Stimulated activated CD8-positive, alpha-beta memory T cell treated with anti-CD3 and anti-CD28 coated beads, Interleukin-4, amount 100 ng/mL, for 24 hours (primary cell): ENCODE results near the gene C1QTNF8.

Experiments
- DNase-seq: peaks from one replicate; pipeline ENCODE4 v3.0.0-alpha.2; 2020; ENCODE audit warnings: low read depth

The C1QTNF8 gene

DNA sequence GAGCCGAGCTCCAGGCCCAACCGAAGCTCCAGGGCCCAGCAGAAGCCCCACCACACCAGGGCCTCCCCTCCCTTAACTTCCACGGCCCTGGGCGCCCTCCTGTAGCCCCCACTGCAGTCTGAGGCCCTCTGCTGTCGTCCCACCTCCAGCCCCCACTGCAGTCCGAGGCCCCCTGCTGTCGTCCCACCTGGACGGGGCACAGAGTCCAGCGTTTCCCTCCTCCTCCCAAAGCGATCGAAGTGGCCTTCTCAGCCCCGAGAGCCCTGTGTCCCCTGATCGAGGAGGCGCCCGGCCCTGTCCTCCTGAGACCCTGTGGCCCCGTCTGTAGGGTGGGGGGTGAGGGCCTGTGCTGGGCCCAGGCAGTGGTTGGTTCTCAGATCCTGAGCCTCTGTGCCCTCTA lies 31.1 kb upstream of the C1QTNF8 start:
- no peak for DNase-seq

DNA sequence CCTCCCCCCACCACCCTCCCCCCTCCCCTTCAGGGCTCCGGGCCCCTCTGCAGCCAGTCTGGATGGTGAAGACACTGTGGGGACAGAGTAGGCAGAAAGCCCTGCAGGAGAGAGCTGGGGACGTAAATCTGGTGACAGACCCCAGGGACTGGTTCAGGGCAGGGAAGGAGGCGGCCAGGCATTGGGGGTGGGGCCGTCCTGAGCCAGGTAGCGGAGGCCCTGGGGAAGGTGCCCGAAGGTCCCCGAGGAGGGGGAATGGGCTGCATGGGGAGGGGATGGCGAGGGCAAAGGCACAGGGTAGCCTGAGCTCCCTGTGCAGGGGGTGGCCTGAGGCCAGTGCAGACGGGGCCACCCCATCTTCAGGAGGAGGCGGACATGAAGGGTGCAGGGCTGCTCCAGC lies 30.5 kb upstream of the C1QTNF8 start:
- DNase-seq: no peak

DNA sequence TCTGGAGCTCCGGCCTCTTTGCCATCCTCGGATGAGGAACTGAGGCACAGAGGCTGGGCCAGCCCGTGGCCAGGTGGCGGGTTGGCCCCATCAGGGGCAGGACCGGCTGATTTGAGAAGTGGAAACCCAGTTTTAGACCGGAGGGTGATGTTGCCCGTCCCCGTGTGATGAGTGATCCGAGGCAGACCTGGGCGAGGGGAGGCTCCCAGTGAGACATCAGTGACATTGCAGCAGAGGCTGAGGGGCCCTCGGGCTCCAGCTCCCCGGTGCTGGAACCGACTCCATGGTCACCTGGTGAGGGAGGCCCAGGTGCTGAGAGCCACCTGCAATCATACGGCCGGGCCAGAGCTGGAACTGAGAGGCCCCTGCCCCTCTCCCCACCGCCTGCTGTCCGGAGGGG lies 30.0 kb upstream of the C1QTNF8 start:
- DNase-seq: no peak

DNA sequence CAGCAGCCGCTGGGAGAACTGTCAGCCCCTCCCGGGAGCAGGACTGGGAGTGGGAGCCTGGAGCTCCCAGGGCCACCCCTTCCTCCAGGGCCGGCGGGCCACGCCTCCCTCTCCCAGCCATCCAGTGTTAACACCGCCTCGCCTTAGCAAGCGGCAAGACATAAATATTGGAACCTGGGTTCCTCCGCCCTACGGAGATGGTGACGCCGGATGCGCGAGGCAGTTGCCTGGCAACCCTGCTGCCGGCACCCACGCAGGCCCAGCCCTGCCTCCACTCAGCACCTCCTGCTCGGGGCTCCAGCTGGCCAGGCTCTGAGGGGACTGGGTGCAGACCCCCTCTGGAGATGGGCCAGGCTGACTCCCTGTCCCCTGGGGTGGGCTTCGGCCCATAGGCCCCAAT lies 29.4 kb upstream of the C1QTNF8 start:
- peak; percentile 8 for DNase-seq

DNA sequence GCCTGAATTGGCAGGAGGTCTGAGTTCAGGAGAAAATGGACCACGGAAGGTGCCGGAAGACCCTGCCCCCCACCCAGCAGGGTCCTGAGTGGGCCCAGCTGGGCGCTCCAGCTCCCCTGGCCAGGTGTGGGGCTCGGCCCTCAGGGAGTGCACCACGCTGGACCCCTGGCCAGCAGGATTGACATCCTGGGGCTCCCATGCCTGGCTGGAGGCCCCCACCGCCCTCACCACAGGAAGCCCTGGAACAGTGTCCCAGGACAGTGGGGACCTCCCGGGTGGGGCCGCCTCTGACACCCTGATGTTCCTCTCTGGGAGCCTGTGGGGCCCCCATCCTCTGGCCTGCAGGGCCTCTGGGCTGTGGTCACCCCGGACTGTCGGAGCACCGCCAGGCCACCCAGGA lies 28.8 kb upstream of the C1QTNF8 start:
- no peak for DNase-seq

DNA sequence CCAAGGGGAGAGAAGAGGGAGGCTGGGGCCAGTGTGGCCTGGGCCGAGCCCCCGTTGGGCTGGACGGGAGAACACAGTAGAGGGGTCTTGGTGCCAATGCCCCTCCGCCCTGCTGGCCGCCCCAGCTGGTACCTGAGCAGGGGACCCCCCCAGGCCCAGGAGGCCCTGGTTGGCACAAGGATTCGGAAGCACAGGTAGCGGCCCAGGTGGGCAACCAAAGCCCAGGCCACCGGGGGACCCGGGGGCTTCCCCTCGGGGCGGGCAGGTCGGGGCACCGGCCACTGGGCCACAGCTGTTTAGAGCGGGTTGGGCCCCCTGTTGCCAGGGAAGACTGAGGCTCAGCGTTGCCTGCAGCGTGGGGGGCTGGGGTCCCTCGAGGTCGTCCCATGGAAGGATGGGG lies 28.2 kb upstream of the C1QTNF8 start:
- no peak for DNase-seq

DNA sequence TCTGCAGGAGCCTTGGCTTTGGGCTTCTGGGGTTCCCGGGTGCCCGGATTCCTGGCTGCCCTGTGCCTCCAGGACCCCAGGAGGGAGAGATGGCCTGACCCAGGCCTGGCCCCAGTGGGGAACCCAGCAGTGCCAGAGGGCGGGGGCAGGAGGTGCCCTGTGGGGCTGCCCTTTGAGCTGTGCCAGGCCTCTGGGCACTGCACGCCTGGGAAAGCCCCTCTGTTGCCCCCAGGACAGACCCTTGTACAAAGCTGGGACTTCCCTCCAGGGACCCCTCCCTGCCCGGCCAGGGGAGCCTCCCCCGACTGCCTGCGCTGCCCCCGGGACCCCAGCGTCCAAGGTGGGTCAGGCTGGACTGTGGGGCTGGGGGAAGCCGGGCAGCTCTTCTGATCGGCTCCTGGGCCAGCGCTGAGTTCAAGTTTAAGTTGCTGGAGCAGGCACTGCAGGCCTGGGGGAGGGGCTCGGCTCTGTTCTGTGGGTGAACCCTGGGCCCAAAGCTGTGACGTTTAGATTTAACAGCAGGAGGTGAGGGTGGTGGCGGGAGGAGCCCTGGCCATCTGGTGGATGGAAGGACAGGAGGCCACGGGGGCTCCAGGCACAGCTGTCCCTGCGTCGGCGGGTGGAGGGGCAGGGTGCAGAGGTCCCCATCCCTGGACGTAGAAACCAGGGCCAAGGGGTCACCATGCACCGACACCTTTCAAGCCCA lies 27.6 kb upstream of the C1QTNF8 start:
- no peak for DNase-seq

DNA sequence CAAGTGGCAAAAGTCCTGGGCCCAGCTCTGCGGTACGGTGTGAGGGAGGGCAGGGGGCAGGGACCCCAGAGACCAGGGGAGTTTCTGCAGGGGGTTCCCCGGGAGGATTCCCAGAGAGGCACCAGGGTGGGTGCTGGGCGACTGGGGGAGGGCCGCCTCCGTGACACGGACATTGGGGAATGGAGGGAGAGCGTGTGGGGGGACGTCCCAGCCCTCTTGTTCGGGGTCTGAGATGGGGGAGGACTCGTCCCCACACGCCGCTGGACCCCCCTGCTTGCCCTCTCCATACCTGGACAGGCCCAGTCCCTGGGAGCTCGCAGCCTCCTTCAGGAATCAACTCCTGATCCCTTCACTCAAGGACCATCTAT lies 26.3 kb upstream of the C1QTNF8 start:
- DNase-seq: no peak

DNA sequence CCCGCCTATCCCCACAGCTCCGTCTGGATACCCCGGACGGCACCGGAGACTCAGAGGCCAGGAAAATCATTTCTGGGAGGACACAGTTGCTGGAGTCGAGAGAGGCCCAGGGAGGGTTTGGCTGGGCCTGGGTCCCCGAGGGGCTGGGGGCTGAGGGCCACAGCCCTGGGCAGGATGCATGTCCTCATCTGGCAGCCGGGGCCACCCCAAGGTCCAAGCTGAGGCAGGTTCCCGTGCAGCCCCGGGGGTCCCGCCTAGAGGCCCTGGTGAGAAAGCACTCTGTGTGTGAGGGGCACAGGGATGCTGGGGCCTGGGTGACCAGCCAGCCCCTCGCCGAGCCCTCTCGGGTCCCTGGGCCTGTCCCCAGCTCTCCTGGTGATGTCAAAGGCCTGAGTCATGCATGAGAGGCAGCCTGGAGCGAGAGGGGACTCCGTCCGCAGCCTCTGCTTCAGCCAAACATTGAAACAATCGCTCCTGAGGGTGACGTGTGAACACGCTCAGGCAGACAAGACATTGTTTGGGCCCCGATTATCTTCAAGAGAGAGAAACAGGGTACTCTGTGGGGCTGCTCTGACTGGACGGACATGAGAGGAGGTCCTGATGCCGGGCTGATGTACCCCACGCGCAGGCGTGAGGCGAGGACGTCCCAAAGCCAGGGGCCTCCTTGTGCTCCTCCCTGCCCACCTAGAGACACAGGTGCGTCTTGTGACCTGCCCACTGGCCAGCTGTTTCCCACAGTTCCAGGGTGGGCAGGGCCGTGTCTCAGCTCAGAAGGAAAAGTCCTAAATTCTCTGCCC lies 25.8 kb upstream of the C1QTNF8 start:
- DNase-seq: no peak

DNA sequence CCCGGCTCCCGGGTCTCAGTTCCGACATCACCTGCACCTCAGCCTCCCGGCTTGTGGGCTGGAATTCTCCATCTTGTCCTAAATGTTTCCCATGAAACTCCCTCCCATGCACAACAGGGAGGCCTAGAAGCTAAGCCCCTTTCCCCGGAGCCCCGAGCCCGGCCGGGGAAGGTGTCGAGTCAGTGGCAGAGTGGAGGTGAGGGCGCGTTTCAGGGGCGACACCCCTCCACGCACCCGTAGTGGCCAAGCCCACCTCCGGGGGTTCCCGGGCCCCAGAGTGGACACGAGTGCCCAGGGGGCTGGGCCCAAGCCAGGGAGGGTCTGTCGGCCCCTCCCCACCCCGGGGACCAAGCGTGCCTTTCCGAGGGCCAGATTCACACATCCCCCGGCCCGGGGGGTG lies 25.0 kb upstream of the C1QTNF8 start:
- no peak for DNase-seq

DNA sequence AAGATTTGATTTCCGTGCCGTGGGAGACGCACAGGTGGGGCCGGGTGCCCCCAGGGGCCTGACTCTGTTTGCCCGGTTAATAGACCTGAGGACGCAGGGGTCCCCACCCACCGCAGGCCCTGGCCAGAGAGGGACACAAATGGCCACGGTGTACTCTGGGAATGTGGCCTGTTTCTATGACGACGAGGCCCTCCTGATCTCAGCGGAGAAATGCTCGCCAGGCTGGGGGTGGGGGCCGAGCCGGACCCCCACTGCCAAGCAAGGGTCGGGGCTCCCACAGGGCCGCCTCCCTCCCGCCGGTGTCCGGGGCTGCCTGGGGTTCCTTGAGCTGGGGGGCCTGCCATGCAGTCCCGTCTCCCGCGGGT lies 24.5 kb upstream of the C1QTNF8 start:
- DNase-seq: no peak

DNA sequence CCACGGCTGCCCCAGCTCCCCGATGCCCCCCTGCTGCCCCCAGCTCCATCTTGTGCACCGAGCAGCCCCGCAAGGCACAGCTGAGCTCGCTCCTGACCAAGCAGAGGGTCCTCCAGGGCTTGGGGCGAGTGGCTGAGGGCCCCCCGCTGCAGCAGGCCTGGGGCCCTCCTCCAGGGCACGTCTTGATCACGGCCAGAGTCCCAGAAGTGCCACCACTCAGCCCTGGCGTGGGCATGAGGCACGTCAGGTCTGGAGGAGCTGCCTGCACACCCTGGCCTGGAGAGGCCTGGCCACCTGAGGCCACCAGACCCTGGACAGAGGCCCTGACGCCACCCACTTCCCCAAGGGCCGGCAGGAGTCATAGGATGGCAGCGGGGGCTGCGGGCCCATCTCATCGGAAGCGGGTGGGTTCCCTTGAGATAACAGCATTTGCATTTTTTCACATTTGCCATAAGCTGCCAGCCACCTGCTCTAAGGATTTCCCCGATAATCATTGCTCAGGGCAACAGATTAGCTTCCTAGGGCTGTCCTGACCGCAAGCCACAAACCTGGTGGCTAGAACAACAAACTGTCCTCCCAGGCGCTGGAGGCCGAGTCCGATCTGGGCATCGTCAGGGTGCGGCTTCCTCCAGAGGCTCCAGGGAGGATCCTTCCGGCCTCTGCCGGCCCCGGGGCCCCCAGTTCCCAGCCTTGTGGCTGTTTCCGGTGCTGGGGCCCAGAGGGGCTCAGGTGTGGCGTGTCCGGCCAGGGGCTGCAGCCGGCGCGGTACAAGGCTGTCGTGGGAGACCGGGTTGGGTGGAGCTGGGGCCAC lies 23.9 kb upstream of the C1QTNF8 start:
- no peak for DNase-seq

DNA sequence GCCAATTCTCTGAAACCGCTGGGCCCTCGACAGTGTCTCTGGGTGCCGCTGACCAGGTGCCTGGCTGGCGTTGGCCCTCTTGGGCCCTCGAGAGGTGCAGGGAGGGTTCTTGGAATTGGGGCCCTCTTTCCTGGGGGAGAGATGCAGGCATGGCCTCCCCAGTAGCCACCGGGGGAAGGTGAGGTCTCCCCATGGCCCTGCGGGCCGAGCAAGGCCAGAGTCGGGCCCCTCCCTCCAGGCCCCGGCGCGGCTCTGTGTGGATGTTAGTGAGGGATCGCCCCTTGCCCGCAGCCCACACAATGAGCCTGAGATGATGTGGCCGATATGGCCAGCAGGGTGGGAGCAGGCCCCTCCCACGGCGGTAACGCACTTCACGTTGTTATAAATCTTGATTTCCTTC lies 23.1 kb upstream of the C1QTNF8 start:
- DNase-seq: no peak

DNA sequence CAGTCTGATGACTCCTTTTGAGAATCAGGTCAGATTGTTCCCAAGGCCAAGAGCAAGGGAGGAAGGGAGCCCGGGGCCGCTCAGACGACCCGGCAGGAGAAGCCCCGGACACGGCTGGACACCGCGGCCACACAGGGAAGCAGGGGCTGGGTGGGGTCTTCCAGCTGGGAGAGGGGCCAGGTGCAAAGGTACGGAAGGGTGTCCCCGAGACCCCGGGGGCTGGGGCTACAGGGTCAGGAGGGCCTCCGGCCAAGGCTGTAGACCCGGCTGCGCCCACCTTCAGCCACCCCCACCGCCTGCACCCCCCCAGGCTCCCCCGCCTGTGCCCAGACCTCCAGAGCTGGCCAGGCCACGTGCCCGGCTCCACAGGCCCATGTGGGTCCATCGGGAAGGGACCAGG lies 21.9 kb upstream of the C1QTNF8 start:
- DNase-seq: no peak

DNA sequence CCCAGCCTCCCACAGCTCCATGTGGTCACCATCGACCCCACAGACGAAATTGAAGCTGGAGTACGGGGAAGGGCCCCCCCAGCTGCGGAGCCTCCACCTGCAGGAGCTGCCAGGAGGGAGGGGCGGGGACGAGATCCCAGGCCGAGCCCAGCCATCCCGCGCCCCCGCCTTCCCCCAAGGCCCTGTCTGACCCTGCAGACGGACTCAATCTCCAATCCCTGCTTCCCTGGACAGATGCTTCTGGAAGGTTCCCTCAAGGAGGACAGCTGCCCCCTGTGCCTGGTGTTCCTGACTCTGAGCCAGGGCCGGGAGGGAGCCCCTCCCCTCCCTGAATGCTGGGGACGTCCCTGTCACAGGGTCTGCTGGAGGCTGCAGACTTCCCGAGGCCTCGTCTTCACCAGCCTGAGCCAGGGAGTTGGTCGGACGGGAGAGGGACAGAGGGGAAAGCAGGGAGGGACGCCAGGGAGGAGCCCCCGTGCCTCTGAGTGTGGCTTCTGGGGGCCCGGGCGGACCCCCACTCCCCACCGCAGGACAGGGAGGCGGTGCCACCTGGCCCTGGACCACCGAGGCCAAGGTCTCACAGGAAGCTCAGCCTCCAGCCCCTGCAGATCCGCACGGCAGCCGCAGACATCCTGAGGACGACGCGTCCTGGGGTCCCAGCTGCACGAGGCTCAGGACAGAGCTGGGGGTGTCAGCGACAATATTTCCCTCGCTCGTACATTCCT lies 21.3 kb upstream of the C1QTNF8 start:
- no peak for DNase-seq

DNA sequence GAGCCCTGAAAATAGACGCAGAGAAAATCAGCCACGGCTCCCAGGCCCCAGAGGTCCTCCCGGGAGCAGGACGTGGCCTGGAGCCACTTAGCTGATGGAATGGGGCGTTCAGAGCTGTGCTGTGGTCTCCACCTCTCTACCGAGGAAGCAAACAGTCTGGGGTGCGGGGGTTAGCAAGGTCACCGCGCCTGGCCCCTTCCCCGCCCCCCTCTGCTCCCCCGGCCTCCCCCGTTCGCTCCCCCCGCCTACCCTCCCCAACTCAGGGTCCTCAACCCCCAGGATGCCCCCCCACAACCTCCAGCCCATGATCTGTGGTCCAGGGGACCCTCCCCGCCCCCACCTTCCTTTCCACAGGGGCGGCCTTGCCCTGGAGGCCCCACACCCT lies 20.6 kb upstream of the C1QTNF8 start:
- no peak for DNase-seq

DNA sequence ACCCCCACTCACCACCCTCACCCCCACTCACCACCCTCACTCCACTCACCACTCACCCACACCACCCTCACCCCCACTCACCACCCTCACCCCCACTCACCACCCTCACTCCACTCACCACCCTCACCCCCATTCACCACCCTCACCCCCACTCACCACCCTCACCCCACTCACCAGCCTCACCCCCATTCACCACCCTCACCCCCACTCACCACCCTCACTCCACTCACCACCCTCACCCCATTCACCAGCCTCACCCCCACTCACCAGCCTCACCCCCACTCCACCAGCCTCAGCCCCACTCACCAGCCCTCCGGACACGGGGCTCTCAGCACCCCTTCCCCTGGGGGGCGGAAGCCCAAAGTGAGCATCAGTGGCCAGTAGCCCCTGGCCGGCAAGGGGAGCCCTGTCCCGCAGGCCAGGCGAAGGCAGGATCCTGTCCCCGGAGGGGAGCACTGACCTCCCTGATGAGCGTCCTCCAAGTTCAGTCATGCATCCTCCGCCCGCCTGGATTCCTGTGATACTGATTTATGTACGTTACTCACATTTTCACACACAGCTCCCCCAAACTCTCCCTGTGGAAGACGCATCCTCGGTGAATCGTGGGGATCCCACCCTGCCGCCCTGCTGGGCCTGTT lies 18.0 kb upstream of the C1QTNF8 start:
- no peak for DNase-seq

DNA sequence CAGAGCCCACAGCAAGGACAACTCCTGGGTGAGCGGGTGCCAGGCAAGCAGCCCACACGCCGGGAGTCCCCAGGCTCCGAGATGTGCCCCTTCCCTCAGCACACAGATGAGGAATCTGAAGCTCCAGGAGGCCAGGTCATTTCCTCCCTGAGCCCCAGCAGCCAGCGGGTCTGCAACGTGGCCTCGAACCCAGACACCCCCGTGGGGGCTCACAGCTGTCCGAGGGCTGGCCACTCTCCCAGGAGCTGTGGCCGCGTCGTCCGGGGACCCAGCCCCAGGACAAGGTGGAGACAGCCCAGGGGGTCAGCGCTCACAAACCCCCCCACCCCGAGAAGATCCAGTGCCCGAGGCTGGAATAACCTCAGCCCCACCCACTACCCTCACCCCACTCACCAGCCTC lies 17.4 kb upstream of the C1QTNF8 start:
- no peak for DNase-seq

DNA sequence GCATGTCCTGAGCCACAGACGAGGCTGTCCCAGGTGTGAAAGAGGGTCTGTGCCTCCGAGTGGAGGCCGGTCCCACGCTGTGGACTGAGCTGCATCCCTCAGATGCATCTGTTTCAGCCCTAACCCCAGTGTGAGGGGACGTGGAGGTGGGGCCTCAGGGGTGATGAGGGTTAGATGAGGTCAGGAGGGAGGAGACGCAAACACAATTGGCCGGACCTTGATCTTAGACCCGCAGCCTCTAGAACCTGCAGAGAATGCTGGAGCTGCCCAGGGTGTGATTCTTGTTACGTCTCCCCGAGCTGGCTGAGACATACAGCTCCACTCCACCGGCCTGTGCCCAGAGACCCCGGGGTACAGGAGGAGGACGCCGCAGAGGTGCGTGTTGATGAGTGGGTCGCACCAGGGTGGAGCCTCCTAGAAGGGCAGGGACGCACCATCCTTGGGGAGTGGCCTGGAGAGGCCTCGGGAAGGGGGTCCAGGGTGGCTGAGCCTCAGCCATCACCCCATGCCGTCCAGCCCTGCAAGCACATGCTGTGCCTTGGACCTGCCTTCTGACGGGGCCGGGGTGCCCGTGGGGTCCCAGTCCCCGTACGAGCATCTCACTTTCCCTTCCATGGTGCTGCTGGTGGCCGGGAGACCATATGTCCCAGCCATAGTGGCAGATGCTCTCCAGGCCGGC lies 16.6 kb upstream of the C1QTNF8 start:
- no peak for DNase-seq

DNA sequence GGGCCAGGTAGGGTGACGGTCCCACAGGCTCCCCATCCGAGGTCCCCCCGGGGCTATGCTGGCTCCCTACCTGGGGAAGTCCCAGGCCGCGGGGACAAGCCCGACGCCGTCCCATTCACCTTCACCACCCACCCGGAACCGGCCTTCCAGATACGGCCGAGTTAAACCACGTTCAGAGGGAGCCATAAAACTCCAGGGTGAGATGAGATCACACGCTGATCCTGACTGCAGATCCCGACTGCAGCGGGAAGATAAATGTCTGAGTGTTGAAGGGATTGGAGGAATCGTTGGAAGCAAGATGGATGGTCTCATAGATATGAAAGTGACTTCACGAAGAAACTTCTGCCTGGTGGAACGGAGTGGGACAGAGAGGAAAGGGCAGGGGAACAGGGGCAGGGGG lies 13.6 kb upstream of the C1QTNF8 start:
- no peak for DNase-seq
